Adrenal gland (tissue), 12 donors: ENCODE measurements around the gene CDH12. TPM values are rescaled to one million over a fixed set of nuclear protein-coding genes. Genes with fewer than 3 reads are reported as not detected.

Experiments
- DNase-seq, 7 donors: peaks; one replicate each; pipeline ENCODE4 v3.0.0-alpha.2; 2019 to 2020
- H3K27ac ChIP-seq, 5 donors: fragments of 200-600 bp; sonication (generic) in 4 of 5; 1 replicate in 3 of 5; 2 replicates in 2 of 5; pipeline versions ENCODE4 v1.5.1 to v1.8.0; 2016 to 2020; ENCODE audit warnings: mild to moderate bottlenecking in 1 of 5
- H3K27me3 ChIP-seq: fragments of 200-600 bp; 2 replicates; pipeline ENCODE4 v1.8.0; 2021
- H3K36me3 ChIP-seq, 2 donors: fragments of 200-600 bp; replicated peaks in 1 of 2; 1 replicate in 1 of 2; 2 replicates in 1 of 2; pipeline versions ENCODE4 v1.5.1 to v1.8.0; 2018 to 2022
- H3K4me1 ChIP-seq, 2 donors: fragments of 200-600 bp; replicated peaks in 1 of 2; 1 replicate in 1 of 2; 2 replicates in 1 of 2; pipeline versions ENCODE4 v1.5.1 to v1.8.0; 2018 to 2021
- H3K4me3 ChIP-seq, 4 donors: fragments of 200-600 bp; sonication (generic) in 3 of 4; one replicate each; pipeline ENCODE4 v1.5.1; 2016 to 2018
- H3K9me3 ChIP-seq, 3 donors: fragments of 200-600 bp; sonication (generic) in 1 of 3; replicated peaks in 1 of 3; 1 replicate in 2 of 3; 2 replicates in 1 of 3; pipeline versions ENCODE4 v1.5.1 to v1.8.0; 2016 to 2021
- CTCF ChIP-seq, 6 experiments: fragments of 450-650 bp in 4 of 6; fragments of 200-600 bp in 2 of 6; sonication (generic) in 1 of 6; IDR thresholded peaks; 1 replicate in 5 of 6; 2 replicates in 1 of 6; pipeline versions ENCODE4 v1.5.1 to v1.8.0; 2016 to 2021; ENCODE audit warnings: antibody characterized with exemption in 6 of 6, mild to moderate bottlenecking in 2 of 6, moderate library complexity in 1 of 6
- POLR2A ChIP-seq, 2 donors: fragments of 450-650 bp; IDR thresholded peaks; one replicate each; pipeline ENCODE4 v1.6.1; 2017; ENCODE audit warnings: antibody characterized with exemption in 2 of 2, mild to moderate bottlenecking in 2 of 2, moderate library complexity in 1 of 2
- whole genome bisulfite sequencing, 4 donors: extraction: QIAGEN DNeasy Blood & Tissue Kit in 2 of 4; methylation state at CpG; one replicate each; pipeline versions ENCODE4 v1.1.5 to v1.1.7; 2013 to 2017; 5-methylcytosine and 5-hydroxymethylcytosine counted together
- intact Hi-C, 2 donors: fragments of 100-400 bp; cut with DNase I; formaldehyde crosslinking; loops; one replicate each; pipeline versions ENCODE4 v1.14.1 to v1.15.0; 2022 to 2023
- polyA plus RNA-seq, 3 donors: library from polyadenylated mRNA; stranded (reverse); fragments of 200-250 nt in 2 of 3; fragments of 350-450 nt in 1 of 3; fragmentation: Illumina TruSeq in 1 of 3; extraction: RNeasy Lipid Tissue Mini Kit (QIAGEN cat#74804) in 1 of 3; gene quantifications; one replicate each; pipeline ENCODE4 v1.2.3, GENCODE V29; 2013 to 2014
- total RNA-seq, 9 donors: library from RNA; depleted of rRNA in 4 of 9; stranded (reverse); fragments of >200 nt in 4 of 9; fragments of 120-200 nt in 1 of 9; fragmentation: NEBNext Ultra II Directional in 1 of 9; extraction: Animal tissue kit (Norgen Biotek cat#: 25700) in 1 of 9; gene quantifications; one replicate each; pipeline versions ENCODE4 v1.1.0 to v1.2.4, GENCODE V29; 2013 to 2023
- donor health status: healthy with polysubstance abuse.
- donor health status: Bipolar disorder and iron deficiency.
- donor health status: DM: yes; HTN: yes; CAD: no.
- donor health status: DM: no; HTN: no; CAD: no.
- donor health status: DM: no; HTN: no; CAD: no.
- donor health status: DM: yes; HTN: yes; CAD: no.

CDH12 gene
- total and polyA plus RNA-seq, 12 donors: 0.80 to 16.5 (median 7.8) TPM

GRCh38 chr5:22504411-22504810 is 348.7 kb downstream of the CDH12 start:
- WGBS, 4 donors: 70 to 77% (median 72%) methylated on average over 3 of the region's 3 CpGs
- intact Hi-C loops: no loop called here
- Histone ChIP-seq H3K36me3 (no peaks in the 10 kb centered on the region), H3K9me3 (no peaks in the 10 kb centered on the region), H3K27me3 (no peaks in the 10 kb centered on the region), H3K27ac (no peak overlapping the region), H3K4me1 (peaks cover 0 to 6% of the 10 kb centered on the region in 2 donors), H3K4me3 (no peak overlapping the region)
- DNase-seq: no peak
- TF ChIP-seq POLR2A (IDR thresholded peaks at IDR 0.05) (no peak), CTCF (IDR thresholded peaks at IDR 0.05) (no peak)

- Histone ChIP-seq H3K9me3 (no peaks in the 10 kb centered on the region), H3K4me3 (no peak overlapping the region), H3K36me3 (no peaks in the 10 kb centered on the region), H3K4me1 (peaks cover 0 to 6% of the 10 kb centered on the region in 2 donors), H3K27me3 (no peaks in the 10 kb centered on the region), H3K27ac (no peak overlapping the region)
- no peak for DNase-seq
- no peak for TF ChIP-seq POLR2A (IDR thresholded peaks at IDR 0.05)
- TF ChIP-seq CTCF (IDR thresholded peaks at IDR 0.05): no peak
- WGBS, 4 donors: 32 to 73% (median 71%) methylated on average over 1 of the region's 1 CpG
- intact Hi-C loops: no loop called here
Observed at GRCh38 chr5:22500556-22500955, 352.6 kb downstream of the CDH12 start.

- Histone ChIP-seq H3K9me3 (no peaks in the 10 kb centered on the region), H3K27ac (no peak overlapping the region), H3K4me3 (no peak overlapping the region), H3K4me1 (peaks cover 0 to 6% of the 10 kb centered on the region in 2 donors), H3K27me3 (no peaks in the 10 kb centered on the region), H3K36me3 (no peaks in the 10 kb centered on the region)
- WGBS, 4 donors: 55 to 61% (median 57%) methylated on average over 4 of the region's 4 CpGs
- no peak for DNase-seq
- TF ChIP-seq POLR2A (IDR thresholded peaks at IDR 0.05) (no peak), CTCF (IDR thresholded peaks at IDR 0.05) (no peak)
- intact Hi-C loops: no loop called here
Observed at GRCh38 chr5:22496666-22497065, 356.5 kb downstream of the CDH12 start.

GRCh38 chr5:22495016-22495720 is 358.0 kb downstream of the CDH12 start:
- Histone ChIP-seq H3K27ac (no peak overlapping the region), H3K4me1 (no peaks in the 10 kb centered on the region), H3K9me3 (no peaks in the 10 kb centered on the region), H3K4me3 (no peak overlapping the region), H3K36me3 (no peaks in the 10 kb centered on the region), H3K27me3 (no peaks in the 10 kb centered on the region)
- 71 to 81% (median 74%) methylated on average over 2 of the region's 2 CpGs for WGBS, 4 donors
- no peak for DNase-seq
- intact Hi-C loops: no loop called here
- no peak for TF ChIP-seq POLR2A (IDR thresholded peaks at IDR 0.05)
- TF ChIP-seq CTCF (IDR thresholded peaks at IDR 0.05): no peak
